B cell (primary cell): Measurements from ENCODE around the gene VASN. TPM values are rescaled to one million over a fixed set of nuclear protein-coding genes. Genes with fewer than 3 reads are reported as not detected.

Source experiments
- ATAC-seq: fragments of 200-7000 bp; cut with Tn5 transposase; one replicate; pipeline ENCODE4 v1.10.0; 2021; ENCODE audit warnings: low read depth, mild to moderate bottlenecking, moderate number of reproducible peaks, moderate library complexity
- CTCF ChIA-PET: fragments of 350-600 bp; sonication (Branson Sonifier 250); formaldehyde crosslinking; loops from one replicate; lab custom pipeline; 2021; ENCODE audit warnings: antibody characterized with exemption, inconsistent platforms; lab: Charles Lee
- POLR2A ChIA-PET: fragments of 350-600 bp; sonication (Branson Sonifier 250); formaldehyde crosslinking; loops from one replicate; lab custom pipeline; 2021; ENCODE audit warnings: antibody characterized with exemption; lab: Charles Lee
- DNase-seq: peaks from one replicate; pipeline ENCODE4 v3.0.0; 2013
- H2AFZ ChIP-seq: 2 replicates; pipeline ENCODE4 v1.6.1; 2012; ENCODE audit warnings: mild to moderate bottlenecking, low read depth, low read length; ENCODE audit not compliant: insufficient read depth, poor library complexity, severe bottlenecking
- H3K27ac ChIP-seq, 2 donors: 1 replicate in 1 of 2; 2 replicates in 1 of 2; pipeline ENCODE4 v1.5.1; 2012 to 2013; ENCODE audit warnings: low read length in 2 of 2, mild to moderate bottlenecking in 2 of 2, moderate library complexity in 1 of 2
- H3K27me3 ChIP-seq, 4 experiments: fragments of 200-600 bp in 1 of 4; sonication (generic) in 1 of 4; replicated peaks in 1 of 4; 1 replicate in 2 of 4; 2 replicates in 2 of 4; pipeline versions ENCODE4 v1.6.1 to v1.7.0; 2013 to 2016; ENCODE audit warnings: low read length in 3 of 4, mild to moderate bottlenecking in 2 of 4, mixed read lengths in 1 of 4, moderate library complexity in 1 of 4; ENCODE audit not compliant: insufficient read depth in 4 of 4, control insufficient read depth in 3 of 4; ENCODE audit errors: control extremely low read depth in 1 of 4
- H3K36me3 ChIP-seq, 2 experiments: replicated peaks in 1 of 2; 1 replicate in 1 of 2; 2 replicates in 1 of 2; pipeline versions ENCODE4 v1.6.1 to v1.7.1; 2013; ENCODE audit warnings: low read length in 1 of 2; ENCODE audit not compliant: insufficient read depth in 2 of 2, control insufficient read depth in 1 of 2; ENCODE audit errors: control extremely low read depth in 1 of 2, extremely low read depth in 1 of 2
- H3K4me1 ChIP-seq, 2 donors: fragments of 200-600 bp in 1 of 2; sonication (generic) in 1 of 2; 1 replicate in 1 of 2; 2 replicates in 1 of 2; pipeline versions ENCODE4 v1.5.1 to v1.6.1; 2013 to 2017; ENCODE audit warnings: low read length in 2 of 2; ENCODE audit not compliant: control insufficient read depth in 2 of 2, insufficient read depth in 2 of 2
- H3K4me2 ChIP-seq: replicated peaks from 2 replicates; pipeline ENCODE3; 2012; ENCODE audit warnings: mild to moderate bottlenecking, low read depth, low read length; ENCODE audit not compliant: poor library complexity, severe bottlenecking
- H3K4me3 ChIP-seq, 5 experiments: fragments of 200-600 bp in 1 of 5; sonication (generic) in 1 of 5; 1 replicate in 3 of 5; 2 replicates in 2 of 5; pipeline versions ENCODE4 v1.5.1 to v1.7.0; 2011 to 2016; ENCODE audit warnings: low read length in 4 of 5, mild to moderate bottlenecking in 4 of 5, low read depth in 2 of 5, control low read depth in 1 of 5, moderate library complexity in 1 of 5; ENCODE audit not compliant: insufficient read depth in 1 of 5; ENCODE audit errors: control extremely low read depth in 1 of 5, extremely low read depth in 1 of 5
- H3K79me2 ChIP-seq: fragments of 200-600 bp; sonication (generic); one replicate; pipeline ENCODE4 v1.6.0; 2016; ENCODE audit warnings: low read length; ENCODE audit not compliant: control insufficient read depth, insufficient read depth
- H3K9ac ChIP-seq: fragments of 200-600 bp; sonication (generic); 2 replicates; pipeline ENCODE4 v1.6.1; 2017; ENCODE audit warnings: mild to moderate bottlenecking, low read length, moderate library complexity
- H3K9me3 ChIP-seq, 3 donors: one replicate each; pipeline versions ENCODE4 v1.6.1 to v1.7.1; 2013; ENCODE audit warnings: low read length in 2 of 3; ENCODE audit not compliant: control insufficient read depth in 2 of 3, insufficient read depth in 1 of 3; ENCODE audit errors: control extremely low read depth in 1 of 3
- H4K20me1 ChIP-seq: 2 replicates; pipeline ENCODE4 v1.6.0; 2012; ENCODE audit warnings: mild to moderate bottlenecking, low read length; ENCODE audit not compliant: insufficient read depth, control insufficient read depth, poor library complexity, severe bottlenecking
- H3K27ac Mint-ChIP-seq: one replicate; pipeline ENCODE4 v1.8.0; 2021; ENCODE audit warnings: mixed read lengths
- H3K27me3 Mint-ChIP-seq: one replicate; pipeline ENCODE4 v1.8.0; 2021; ENCODE audit warnings: mixed read lengths
- H3K4me1 Mint-ChIP-seq: one replicate; pipeline ENCODE4 v1.8.0; 2021; ENCODE audit warnings: mixed read lengths
- H3K4me3 Mint-ChIP-seq: one replicate; pipeline ENCODE4 v1.8.0; 2021; ENCODE audit warnings: mixed read lengths
- H3K9me3 Mint-ChIP-seq: one replicate; pipeline ENCODE4 v1.8.0; 2022; ENCODE audit warnings: mixed read lengths; ENCODE audit not compliant: insufficient read depth
- CTCF ChIP-seq: fragments of 200-600 bp; IDR thresholded peaks from one replicate; pipeline ENCODE4 v1.8.0; 2022; ENCODE audit warnings: antibody characterized with exemption, mild to moderate bottlenecking
- EZH2 ChIP-seq: IDR thresholded peaks from 2 replicates; pipeline ENCODE4 v1.6.1; 2012; ENCODE audit warnings: borderline replicate concordance, low read depth, mild to moderate bottlenecking, moderate library complexity, low read length; ENCODE audit not compliant: insufficient read depth, poor library complexity, severe bottlenecking
- WGBS: methylation state at CpG from one replicate; pipeline ENCODE4 v1.1.5; 2013; ENCODE audit warnings: missing lambda C conversion rate; ENCODE audit not compliant: insufficient coverage; 5-methylcytosine and 5-hydroxymethylcytosine counted together
- intact Hi-C: fragments of 100-400 bp; cut with micrococcal nuclease; formaldehyde crosslinking; loops from one replicate; pipeline ENCODE4 v1.10.0; 2022
- polyA plus RNA-seq: library from polyadenylated mRNA; depleted of rRNA; stranded (reverse); fragments of >200 nt; gene quantifications from 2 replicates; pipeline ENCODE4 v1.2.3, GENCODE V29; 2012
- total RNA-seq, 2 donors: library from RNA; stranded (reverse); fragments of 120-200 nt in 1 of 2; gene quantifications; 1 replicate in 1 of 2; 2 replicates in 1 of 2; pipeline versions ENCODE4 v1.2.3 to v1.2.4, GENCODE V29; 2013 to 2022

Gene VASN
- total and polyA plus RNA-seq, 2 donors (not counting 1 experiment from before 2014, with no cell fraction given), result 0.57 to 0.76 TPM

- CTCF ChIA-PET, result interaction anchor here (0.7 to 7.6 kb wide), 7 partner anchors 10 to 151 kb away, joined by 3 to 112 read pairs (median 5); partner anchors contain the start of gene CORO7
- intact Hi-C loops, result loop anchor here (5.0 kb wide), 2 partner anchors 203 to 552 kb away; partner anchors contain the start of gene SEC14L5
- no peak overlapping the region for H3K9ac ChIP-seq
- peaks cover 0 to 82% of the 10 kb centered on the region in 2 experiments for H3K36me3 ChIP-seq
- H3K9me3 Mint-ChIP-seq, result no peaks in the 10 kb centered on the region
- H3K4me3 ChIP-seq, result no peak overlapping the region
- DNase-seq (peak; percentile 40), ATAC-seq (no peak)
- WGBS, result 93% methylated on average over 24 of the region's 24 CpGs
- no peak overlapping the region for H3K27ac ChIP-seq
- no peak overlapping the region for H3K27ac Mint-ChIP-seq
- H3K4me2 ChIP-seq, result no peak overlapping the region
- H3K27me3 Mint-ChIP-seq, result no peaks in the 10 kb centered on the region
- peaks cover 82% of the 10 kb centered on the region for H4K20me1 ChIP-seq
- peaks cover 10% of the 10 kb centered on the region for H3K4me1 Mint-ChIP-seq
- H2AFZ ChIP-seq, result no peak overlapping the region
- H3K79me2 ChIP-seq, result peaks cover 47% of the 10 kb centered on the region
- no peak overlapping the region for H3K4me3 Mint-ChIP-seq
- peaks cover 0 to 6% of the 10 kb centered on the region in 2 donors for H3K4me1 ChIP-seq
- H3K9me3 ChIP-seq, result no peaks in the 10 kb centered on the region
- TF ChIP-seq CTCF, result no peak
- TF ChIP-seq EZH2, result no peak
- POLR2A ChIA-PET, result interaction anchor here (0.6 kb wide), 1 partner anchor 63 kb away, joined by 6 read pairs; no protein-coding TSS in a partner anchor
- H3K27me3 ChIP-seq, result no peaks in the 10 kb centered on the region
These were observed 33.5 kb downstream of the VASN start for GRCh38 chr16:4404967-4405696.
